BLaER1 treated with 17β-estradiol and CSF1 and Interleukin-3, amounts not matched to agents 10 nM and 100 nM (cell line): ENCODE measurements around the gene ABHD16B.
A peak's percentile ranks its signal among the peaks of the same experiment; 100 is the strongest.

Experiments used
- H3K27ac ChIP-seq, 11 experiments: shearing (Covaris generic); formaldehyde crosslinking; 2 replicates each; pipeline ENCODE4 v1.8.1; 2022
- H3K27me3 ChIP-seq, 11 experiments: shearing (Covaris generic); formaldehyde crosslinking; 2 replicates each; pipeline ENCODE4 v1.8.1; 2022
- H3K36me3 ChIP-seq, 11 experiments: shearing (Covaris generic); formaldehyde crosslinking; 2 replicates each; pipeline ENCODE4 v1.8.1; 2022
- H3K4me1 ChIP-seq, 10 experiments: shearing (Covaris generic); formaldehyde crosslinking; 2 replicates each; pipeline ENCODE4 v1.8.1; 2022
- H3K4me2 ChIP-seq, 11 experiments: shearing (Covaris generic); formaldehyde crosslinking; 2 replicates each; pipeline ENCODE4 v1.8.1; 2022
- H3K4me3 ChIP-seq, 10 experiments: shearing (Covaris generic); formaldehyde crosslinking; 2 replicates each; pipeline ENCODE4 v1.8.1; 2022
- H3K9ac ChIP-seq, 11 experiments: shearing (Covaris generic); formaldehyde crosslinking; 2 replicates each; pipeline ENCODE4 v1.8.1; 2022
- H3K9me3 ChIP-seq, 11 experiments: shearing (Covaris generic); formaldehyde crosslinking; replicated peaks in 1 of 11; 2 replicates each; pipeline ENCODE4 v1.8.1; 2022
- H4K20me1 ChIP-seq, 11 experiments: shearing (Covaris generic); formaldehyde crosslinking; 2 replicates each; pipeline ENCODE4 v1.8.1; 2022
- Cebpa-rat ChIP-seq, 11 experiments: shearing (Covaris generic); IDR thresholded peaks; 2 replicates each; pipeline ENCODE4 v1.8.1; 2022

Gene ABHD16B

DNA sequence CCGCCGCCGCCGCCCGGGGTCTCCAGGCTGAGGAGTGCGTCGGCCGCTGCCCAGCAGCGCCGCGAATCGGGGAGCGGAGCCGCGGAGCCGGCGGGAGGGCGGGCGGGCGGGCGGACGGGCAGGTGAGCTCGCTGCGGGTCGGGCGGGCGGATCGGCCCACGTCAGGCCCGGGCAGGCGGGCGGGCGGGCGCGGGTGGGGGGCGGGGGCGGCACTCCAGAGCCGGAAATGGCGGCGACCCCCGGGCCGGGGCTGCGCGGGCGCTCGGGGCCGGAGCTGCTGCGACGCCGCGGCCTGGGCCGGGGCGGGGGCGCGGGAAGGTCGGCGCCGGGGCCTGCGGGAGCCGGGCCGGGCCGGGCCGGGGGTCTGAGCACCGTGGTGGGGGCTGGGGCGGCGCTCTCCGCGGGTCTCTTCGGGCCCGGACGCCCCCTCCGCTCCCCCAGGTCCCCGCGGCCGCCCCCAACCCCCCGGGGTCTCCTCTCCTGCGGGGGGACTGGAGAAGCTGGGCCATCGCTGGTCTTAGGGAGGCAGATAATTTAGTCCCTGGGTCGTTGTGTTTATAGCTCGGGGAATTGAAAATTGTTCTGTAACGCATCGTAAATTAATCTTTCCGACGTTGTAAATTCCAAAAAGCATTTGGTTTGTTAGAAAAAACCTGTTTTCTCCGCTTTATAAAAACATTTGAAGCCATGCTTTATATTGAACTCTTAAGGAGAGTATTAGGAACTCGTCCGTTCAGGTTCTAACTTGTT, 34.1 kb downstream of the ABHD16B start:
- H3K36me3 ChIP-seq, result peaks cover 30 to 65% (median 47%) of the 10 kb centered on the region in 11 experiments
- H3K4me1 ChIP-seq, result peaks cover 60 to 78% (median 66%) of the 10 kb centered on the region in 10 experiments

DNA sequence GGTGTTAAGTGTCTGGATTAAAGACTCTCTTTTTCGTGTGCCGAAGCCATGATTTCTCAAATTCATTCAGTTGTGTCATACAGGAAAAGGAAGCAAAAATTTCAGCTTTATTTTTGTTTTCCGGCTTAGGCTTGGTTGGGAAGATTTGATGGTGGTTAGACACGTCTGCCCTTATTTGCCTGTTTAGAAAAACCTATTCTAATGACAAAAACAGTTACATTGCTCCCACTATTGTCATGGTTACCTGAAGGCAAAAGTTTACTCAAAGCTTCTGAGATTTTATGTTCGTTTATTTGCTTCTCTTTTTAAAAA, 34.6 kb downstream of the ABHD16B start:
- no peaks in the 10 kb centered on the region for H3K27me3 ChIP-seq
- H3K4me2 ChIP-seq, result peak overlapping the region; percentile 81 to 100 (median 95)
- peaks cover 60 to 78% (median 66%) of the 10 kb centered on the region in 10 experiments for H3K4me1 ChIP-seq
- H3K36me3 ChIP-seq, result peaks cover 24 to 62% (median 44%) of the 10 kb centered on the region in 11 experiments
- H3K27ac ChIP-seq, result peak overlapping the region; percentile 82 to 95 (median 92)
- peak overlapping the region; percentile 62 to 82 (median 73) for H3K4me3 ChIP-seq
- H3K9ac ChIP-seq, result peak overlapping the region; percentile 83 to 94 (median 90)
- peaks cover 65 to 86% (median 82%) of the 10 kb centered on the region in 11 experiments for H4K20me1 ChIP-seq
- no peak for TF ChIP-seq Cebpa-rat (IDR thresholded peaks at IDR 0.05)
- H3K9me3 ChIP-seq, result no peaks in the 10 kb centered on the region

More for the DNA sequence above, 34.1 kb downstream of the ABHD16B start:
- H3K4me3 ChIP-seq, result peak overlapping the region; percentile 62 to 82 (median 73)
- TF ChIP-seq Cebpa-rat (IDR thresholded peaks at IDR 0.05), result no peak
- H3K9me3 ChIP-seq, result no peaks in the 10 kb centered on the region
- H3K27me3 ChIP-seq, result no peaks in the 10 kb centered on the region
- H3K27ac ChIP-seq, result peak overlapping the region; percentile 82 to 95 (median 92)
- peak overlapping the region; percentile 81 to 100 (median 95) for H3K4me2 ChIP-seq
- H4K20me1 ChIP-seq, result peaks cover 64 to 86% (median 82%) of the 10 kb centered on the region in 11 experiments
- peak overlapping the region; percentile 83 to 94 (median 90) for H3K9ac ChIP-seq

DNA sequence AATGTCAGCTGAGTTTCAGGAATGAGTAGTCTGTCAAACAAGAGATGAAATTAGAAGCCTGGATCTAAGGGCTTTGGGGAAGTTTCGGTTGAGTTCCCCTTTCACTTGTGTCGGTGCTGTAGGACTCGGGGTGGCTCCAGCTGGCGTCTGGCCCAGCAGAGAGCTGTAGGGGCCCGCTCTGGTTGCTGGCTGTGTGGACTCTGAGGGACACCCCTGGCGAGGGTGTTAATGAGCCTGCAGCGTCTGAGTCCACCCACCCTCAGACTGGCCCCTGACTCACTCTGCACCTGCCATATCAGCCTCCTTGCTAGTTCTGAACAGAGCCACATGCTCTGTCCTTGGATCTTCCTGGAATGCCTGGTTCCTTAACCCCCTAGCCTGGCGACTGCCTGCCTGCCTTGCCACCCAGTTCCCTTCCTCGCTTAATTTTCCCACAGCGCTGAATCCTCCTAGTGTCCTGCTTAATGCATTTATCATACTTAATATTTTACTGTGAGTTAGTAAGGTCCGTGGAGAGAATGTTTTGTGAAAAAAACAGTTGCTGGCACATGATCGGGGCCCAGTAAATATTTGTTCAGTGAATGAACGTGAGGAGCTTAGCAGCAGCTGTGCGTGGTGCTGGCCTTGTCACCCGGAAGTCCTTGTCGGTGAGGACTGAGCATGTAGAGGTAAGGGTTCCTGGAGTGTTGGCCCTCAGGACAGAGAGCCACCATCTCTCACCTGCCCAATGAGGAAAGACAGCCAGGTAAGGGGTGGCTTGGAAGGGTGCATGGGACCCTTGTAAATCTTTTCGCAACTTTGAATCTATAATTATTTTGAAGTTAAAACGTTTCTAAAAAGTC, 35.2 kb downstream of the ABHD16B start:
- Histone ChIP-seq H3K9me3 (no peaks in the 10 kb centered on the region), H3K27me3 (no peaks in the 10 kb centered on the region), H3K4me1 (peaks cover 62 to 78% (median 69%) of the 10 kb centered on the region in 10 experiments), H3K9ac (peak overlapping the region; percentile 83 to 94 (median 90)), H3K27ac (peak overlapping the region; percentile 82 to 95 (median 92); a peak in 21 of 22 replicates), H3K36me3 (peaks cover 19 to 62% (median 44%) of the 10 kb centered on the region in 11 experiments), H3K4me2 (peak overlapping the region; percentile 81 to 100 (median 95)), H3K4me3 (peak overlapping the region; percentile 62 to 82 (median 73)), H4K20me1 (peaks cover 65 to 86% (median 82%) of the 10 kb centered on the region in 11 experiments)
- no peak for TF ChIP-seq Cebpa-rat (IDR thresholded peaks at IDR 0.05)

DNA sequence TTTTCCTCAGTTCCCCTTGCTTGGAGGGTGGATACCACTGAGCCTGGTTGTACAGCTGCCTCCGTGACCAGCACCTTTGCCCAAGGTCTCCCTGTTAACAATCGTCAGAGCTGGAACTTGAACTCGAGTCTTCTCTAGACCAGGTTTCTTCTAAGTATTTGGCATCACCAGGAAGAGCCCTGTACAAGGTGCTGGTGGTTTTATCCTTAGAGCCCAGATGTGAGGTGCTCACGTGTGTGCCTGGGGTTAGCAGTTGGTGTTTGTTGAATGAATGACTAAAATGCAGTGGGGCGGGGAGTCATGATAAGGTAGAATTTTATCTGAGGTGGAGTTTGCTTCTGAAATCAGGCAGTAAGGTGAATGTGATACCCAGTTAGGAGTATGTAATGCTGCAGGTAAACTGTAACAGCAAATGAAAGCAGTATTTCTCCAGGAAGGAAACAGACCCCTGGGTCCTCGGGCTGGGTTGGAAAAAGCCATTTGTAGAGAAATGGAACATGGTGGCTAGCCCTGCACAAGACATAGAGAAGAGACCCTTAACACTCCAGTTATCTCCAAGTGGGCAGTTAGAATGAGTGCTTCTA, 36.8 kb downstream of the ABHD16B start:
- H3K36me3 ChIP-seq, result peaks cover 11 to 57% (median 37%) of the 10 kb centered on the region in 11 experiments; a peak in 21 of 22 replicates
- H3K4me2 ChIP-seq, result peak overlapping the region; percentile 81 to 100 (median 95)
- H3K9ac ChIP-seq, result peak overlapping the region; percentile 83 to 94 (median 90); a peak in 16 of 22 replicates
- H4K20me1 ChIP-seq, result peaks cover 65 to 86% (median 82%) of the 10 kb centered on the region in 11 experiments
- H3K27me3 ChIP-seq, result no peaks in the 10 kb centered on the region
- H3K4me1 ChIP-seq, result peaks cover 75 to 83% (median 78%) of the 10 kb centered on the region in 10 experiments
- peak overlapping the region in 10 of 11 experiments; percentile 75 to 95 (median 92); a peak in 15 of 22 replicates for H3K27ac ChIP-seq
- no peaks in the 10 kb centered on the region for H3K9me3 ChIP-seq
- peak overlapping the region in 5 of 10 experiments; percentile 62 to 82 (median 76); a peak in 7 of 20 replicates for H3K4me3 ChIP-seq
- no peak for TF ChIP-seq Cebpa-rat (IDR thresholded peaks at IDR 0.05)

DNA sequence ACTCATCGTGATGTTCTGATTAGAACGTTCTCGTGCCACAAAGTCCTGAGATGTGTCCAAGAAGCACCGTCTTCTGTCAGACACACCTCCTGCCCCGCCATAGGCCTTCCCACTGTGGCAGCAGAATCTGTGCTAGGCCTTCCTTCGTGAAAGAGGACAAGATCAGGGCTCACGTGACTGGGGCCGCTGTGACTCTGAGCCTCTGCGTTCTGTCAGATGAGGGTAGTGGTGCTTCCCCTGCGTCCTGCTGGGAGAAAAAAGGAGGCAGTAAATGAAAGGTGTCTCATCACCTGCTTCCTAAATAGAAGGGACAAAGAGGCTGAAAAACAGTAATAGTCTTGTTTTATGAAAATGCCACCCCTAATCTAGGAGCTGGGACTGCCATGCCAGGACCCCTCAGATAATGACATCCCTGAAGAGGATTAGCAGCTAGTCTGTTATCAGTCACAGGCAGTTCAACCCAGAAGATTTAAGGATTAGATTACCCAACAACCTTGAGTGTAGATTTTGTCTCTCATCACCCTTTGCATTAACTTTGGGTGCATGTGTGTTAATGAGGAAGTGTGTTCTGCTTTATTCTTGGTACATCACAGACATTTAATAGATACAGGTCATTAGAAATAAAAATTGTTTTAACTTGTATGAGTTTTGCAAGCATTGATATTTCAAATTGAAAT, 37.7 kb downstream of the ABHD16B start:
- H3K9me3 ChIP-seq, result no peaks in the 10 kb centered on the region
- peak overlapping the region; percentile 2 to 94 (median 56); a peak in 14 of 22 replicates for H3K9ac ChIP-seq
- H4K20me1 ChIP-seq, result peaks cover 70 to 86% (median 82%) of the 10 kb centered on the region in 11 experiments
- H3K36me3 ChIP-seq, result peaks cover 17 to 63% (median 46%) of the 10 kb centered on the region in 11 experiments; a peak in 21 of 22 replicates
- TF ChIP-seq Cebpa-rat (IDR thresholded peaks at IDR 0.05), result no peak
- peaks cover 76 to 85% (median 82%) of the 10 kb centered on the region in 10 experiments for H3K4me1 ChIP-seq
- no peaks in the 10 kb centered on the region for H3K27me3 ChIP-seq
- peak overlapping the region; percentile 54 to 100 (median 93); a peak in 21 of 22 replicates for H3K4me2 ChIP-seq
- peak overlapping the region in 2 of 10 experiments; percentile 76 to 82; a peak in 3 of 20 replicates for H3K4me3 ChIP-seq
- peak overlapping the region in 10 of 11 experiments; percentile 2 to 94 (median 90); a peak in 19 of 22 replicates for H3K27ac ChIP-seq

DNA sequence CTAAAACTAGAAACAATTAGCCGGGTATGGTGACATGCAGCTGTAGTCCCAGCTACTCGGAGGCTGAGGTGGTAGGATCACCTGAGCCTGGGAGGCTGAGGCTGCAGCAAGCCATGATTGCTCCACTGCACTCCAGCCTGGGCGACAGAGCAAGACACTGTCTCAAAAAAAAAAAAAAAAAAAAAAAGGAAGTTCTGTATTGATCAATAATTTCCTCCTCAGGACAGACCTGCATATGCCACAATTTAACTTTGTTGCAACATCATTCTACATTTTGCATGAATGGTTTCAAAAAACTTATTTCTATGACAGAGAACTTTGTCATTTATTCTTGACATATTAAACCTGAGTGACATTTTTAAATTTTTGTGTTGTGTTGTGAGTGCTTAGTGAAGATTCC, 39.1 kb downstream of the ABHD16B start:
- H3K36me3 ChIP-seq, result peaks cover 17 to 77% (median 58%) of the 10 kb centered on the region in 11 experiments; a peak in 21 of 22 replicates
- TF ChIP-seq Cebpa-rat (IDR thresholded peaks at IDR 0.05), result peak in 9 of 11 experiments; percentile 45 to 87 (median 69); a peak in 14 of 22 replicates
- H3K9me3 ChIP-seq, result no peaks in the 10 kb centered on the region
- peak overlapping the region in 6 of 10 experiments; percentile 31 to 46 (median 39); a peak in 8 of 20 replicates for H3K4me3 ChIP-seq
- peak overlapping the region; percentile 54 to 100 (median 93) for H3K4me2 ChIP-seq
- H3K27ac ChIP-seq, result peak overlapping the region in 10 of 11 experiments; percentile 59 to 94 (median 90); a peak in 20 of 22 replicates
- peaks cover 79 to 90% (median 86%) of the 10 kb centered on the region in 10 experiments for H3K4me1 ChIP-seq
- H4K20me1 ChIP-seq, result peaks cover 84 to 97% (median 92%) of the 10 kb centered on the region in 11 experiments
- peak overlapping the region; percentile 38 to 94 (median 67); a peak in 19 of 22 replicates for H3K9ac ChIP-seq
- no peaks in the 10 kb centered on the region for H3K27me3 ChIP-seq

DNA sequence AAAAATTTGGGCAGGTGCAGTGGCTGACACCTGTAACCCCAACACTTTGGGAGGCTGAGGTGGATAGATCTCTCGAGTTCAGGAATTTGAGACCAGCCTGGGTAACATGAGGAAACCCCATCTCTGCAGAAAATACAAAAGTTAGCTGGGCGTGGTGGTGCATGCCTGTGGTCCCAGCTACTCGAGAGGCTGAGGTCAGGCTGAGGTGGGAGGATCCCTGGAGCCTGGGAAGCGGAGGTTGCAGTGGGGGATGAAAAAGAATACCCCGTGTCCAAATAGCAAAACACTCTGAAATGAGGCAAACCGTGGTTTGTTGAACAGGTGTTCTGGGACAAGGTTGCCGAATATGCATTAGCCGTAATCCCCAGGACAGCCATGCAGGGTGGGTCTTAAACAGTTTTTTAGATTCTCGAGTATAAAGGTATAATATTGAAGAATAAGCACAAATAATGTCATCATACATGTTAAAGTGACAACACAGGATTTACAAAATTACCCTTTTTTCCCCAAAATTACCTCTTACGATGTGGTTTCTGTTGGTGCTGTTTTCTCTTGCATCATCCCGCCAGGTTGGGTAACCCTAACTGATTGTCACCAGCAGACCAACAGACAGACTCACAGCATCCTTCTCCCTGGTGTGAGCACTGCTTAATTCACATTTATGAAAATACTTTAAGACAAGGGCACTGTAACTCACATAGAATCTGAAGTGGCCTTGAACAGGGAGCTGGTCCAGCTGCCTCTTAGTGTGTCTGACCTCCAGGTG, 42.7 kb downstream of the ABHD16B start:
- Histone ChIP-seq H3K36me3 (peaks cover 9 to 88% (median 65%) of the 10 kb centered on the region in 11 experiments; a peak in 21 of 22 replicates), H3K4me2 (peak overlapping the region; percentile 7 to 100 (median 55); a peak in 16 of 22 replicates), H3K4me1 (peaks cover 73 to 98% (median 87%) of the 10 kb centered on the region in 10 experiments), H3K9ac (peak overlapping the region in 9 of 11 experiments; percentile 1 to 55 (median 39); a peak in 10 of 22 replicates), H3K27ac (peak overlapping the region in 9 of 11 experiments; percentile 38 to 92 (median 58); a peak in 12 of 22 replicates), H4K20me1 (peaks cover 92 to 100% (median 100%) of the 10 kb centered on the region in 11 experiments), H3K4me3 (peak overlapping the region in 1 of 10 experiments; percentile 38; a peak in 1 of 20 replicates), H3K9me3 (no peaks in the 10 kb centered on the region), H3K27me3 (no peaks in the 10 kb centered on the region)
- TF ChIP-seq Cebpa-rat (IDR thresholded peaks at IDR 0.05), result peak in 2 of 11 experiments; percentile 28 to 60; a peak in 2 of 22 replicates
